Fibroblast of skin of right quadriceps (primary cell): ENCODE measurements around the gene KIF25.
"Not testable (repeated sequence)": the region's sequence is repeated elsewhere in the genome, so short reads cannot be mapped to it uniquely, and the experiment has no call there.

Experiments
- DNase-seq: peaks from one replicate; pipeline ENCODE4 v3.0.0-alpha.2; 2013

The KIF25 gene

DNA sequence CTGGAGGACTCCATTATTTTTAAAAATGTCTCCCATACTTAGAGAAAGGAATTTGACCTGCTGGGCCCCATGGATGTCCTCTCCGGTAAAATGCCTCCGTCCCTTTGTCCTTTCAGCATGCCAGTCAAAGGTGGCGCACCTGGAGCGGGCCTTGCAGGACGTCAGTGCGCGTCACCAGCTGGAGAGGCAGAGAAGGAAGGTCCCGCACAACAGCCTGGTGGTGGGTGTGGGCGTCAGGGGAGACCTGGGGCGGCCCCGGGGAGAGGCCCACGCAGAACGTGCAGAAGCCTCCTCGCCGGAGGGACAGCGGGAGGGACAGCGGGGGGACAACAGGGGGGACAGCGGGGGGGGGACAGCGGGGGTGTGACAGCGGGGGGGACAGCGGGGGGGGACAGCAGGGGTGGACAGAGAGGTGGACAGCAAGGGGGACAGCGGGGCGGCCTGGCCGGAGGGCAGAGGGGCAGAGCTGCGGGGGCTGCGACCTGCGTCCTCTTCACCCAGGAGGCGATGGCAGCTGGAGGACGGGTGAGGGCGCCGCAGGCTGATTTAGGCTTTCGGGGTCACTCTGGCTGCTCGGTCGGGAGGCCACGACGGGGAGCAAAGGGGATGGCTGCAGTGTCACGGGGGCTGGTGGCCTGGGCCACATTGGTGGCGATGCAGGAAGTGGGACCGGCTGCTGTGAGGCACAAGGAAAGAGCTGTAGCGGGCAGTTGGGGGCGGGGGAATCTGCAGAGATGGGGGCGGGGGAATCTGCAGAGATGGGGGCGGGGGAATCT, 859 bp upstream of the KIF25 start:
- DNase-seq: no peak

DNA sequence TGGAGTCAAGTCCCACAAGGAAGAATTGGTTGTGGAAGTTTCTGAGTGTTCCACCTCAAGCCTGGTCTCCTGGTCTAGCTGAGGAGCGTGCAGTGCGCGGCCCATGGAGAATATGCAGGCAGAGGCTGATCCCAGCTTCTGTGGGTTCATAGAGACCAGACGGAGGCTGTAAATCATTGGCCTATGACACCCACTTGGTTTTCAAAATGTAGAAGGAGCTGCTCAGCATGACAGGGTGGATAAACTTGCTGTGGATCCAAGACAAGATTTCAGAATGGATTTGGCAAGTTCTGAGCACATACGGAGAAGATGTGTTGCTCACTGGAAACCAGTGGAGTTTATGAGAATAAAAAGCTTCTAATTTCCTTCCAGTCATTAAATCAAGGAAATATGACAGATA, 744 bp downstream of the KIF25 start:
- peak; percentile 43 for DNase-seq

DNA sequence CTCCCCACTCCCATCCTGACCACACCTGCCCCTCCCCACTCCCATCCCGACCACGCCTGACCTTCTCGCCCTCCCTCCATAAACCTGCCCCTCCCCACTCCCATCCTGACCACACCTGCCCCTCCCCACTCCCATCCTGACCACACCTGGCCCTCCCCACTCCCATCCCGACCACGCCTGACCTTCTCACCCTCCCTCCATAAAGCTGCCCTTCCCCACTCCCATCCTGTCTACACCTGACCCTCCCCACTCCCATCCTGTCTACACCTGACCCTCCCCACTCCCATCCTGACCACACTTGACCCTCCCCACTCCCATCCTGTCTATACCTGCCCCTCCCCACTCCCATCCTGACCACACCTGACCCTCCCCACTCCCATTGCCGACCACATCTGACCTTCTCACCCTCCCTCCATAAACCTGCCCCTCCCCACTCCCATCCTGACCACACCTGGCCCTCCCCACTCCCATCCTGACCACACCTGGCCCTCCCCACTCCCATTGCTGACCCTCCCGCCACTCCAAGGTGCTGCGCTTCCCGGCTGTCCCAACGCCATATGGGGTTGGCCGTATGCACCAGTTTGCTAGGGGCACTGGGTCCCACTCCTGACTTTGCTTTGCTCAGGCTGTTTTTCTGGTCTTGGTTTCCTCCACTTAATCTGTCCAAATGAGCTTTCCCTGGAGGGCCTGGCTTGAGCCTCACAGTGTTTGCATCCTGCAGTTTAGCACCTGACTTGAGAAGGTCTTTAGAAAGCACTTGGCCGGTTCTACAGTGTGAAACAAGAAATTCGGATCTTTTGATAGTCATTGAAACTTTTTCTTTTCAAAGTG, 2.9 kb downstream of the KIF25 start:
- no peak for DNase-seq

DNA sequence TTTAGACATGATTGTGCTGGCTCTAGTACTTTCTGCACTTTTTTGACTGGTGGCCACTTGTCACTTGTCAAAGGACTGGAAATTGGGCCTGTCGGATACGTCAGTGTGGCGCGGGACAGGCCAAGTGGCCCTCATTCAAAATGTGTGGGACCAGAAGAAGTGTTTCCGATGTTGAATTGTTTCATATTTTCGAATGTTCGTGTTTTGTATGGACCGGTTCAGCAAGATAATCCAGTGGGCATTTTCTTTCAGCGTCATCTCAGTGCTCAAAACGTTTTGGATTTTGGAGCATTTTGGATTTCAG, 3.5 kb downstream of the KIF25 start:
- no peak for DNase-seq

DNA sequence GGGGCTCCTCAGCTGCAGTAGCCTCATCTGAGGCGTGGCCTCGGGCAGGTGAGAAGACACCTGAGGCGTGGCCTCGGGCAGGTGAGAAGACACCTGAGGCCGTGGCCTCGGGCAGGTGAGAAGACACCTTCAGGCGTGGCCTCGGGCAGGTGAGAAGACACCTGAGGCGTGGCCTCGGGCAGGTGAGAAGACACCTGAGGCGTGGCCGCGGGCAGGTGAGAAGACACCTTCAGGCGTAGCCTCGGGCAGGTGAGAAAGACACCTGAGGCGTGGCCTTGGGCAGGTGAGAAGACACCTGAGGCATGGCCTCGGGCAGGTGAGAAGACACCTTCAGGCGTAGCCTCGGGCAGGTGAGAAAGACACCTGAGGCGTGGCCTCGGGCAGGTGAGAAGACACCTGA, 4.0 kb downstream of the KIF25 start:
- DNase-seq: not testable (repeated sequence)

DNA sequence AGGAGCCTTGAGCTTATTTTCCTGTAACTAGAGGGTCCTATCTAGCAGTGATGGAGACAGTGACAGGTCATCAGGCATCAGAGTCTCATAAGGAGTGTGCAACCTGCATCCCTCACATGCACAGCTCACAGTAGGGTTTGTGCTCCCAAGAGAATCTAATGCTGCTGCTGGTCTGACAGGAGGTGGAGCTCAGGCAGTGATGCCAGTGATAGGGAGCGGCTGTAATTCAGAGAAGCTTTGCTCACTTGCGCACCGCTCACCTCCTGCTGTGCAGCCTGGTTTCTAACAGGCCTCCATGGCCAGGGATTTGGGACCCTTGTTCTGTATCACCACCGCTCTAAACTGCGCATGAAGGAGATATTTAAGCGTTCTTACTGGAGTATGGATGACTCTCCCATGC, 5.3 kb downstream of the KIF25 start:
- DNase-seq: no peak

DNA sequence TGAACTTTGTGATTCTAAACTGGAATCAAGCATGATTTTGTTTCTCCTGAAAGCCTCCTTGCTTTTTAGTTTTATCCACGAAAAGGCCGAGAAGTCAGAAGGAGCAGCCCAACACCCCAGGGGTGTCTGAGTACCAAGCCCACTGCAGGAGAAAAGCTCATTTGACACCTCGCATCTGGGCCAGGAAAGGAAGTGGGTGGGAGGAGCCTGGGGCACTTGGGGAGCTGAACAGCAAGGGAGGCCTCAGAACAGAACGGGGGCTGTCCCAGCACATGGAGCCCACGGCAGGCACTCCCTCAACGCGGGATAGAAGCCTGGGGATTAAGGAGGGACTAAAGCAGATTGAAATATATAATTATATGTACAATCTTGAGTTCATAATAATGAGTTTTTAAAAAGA, 6.6 kb downstream of the KIF25 start:
- no peak for DNase-seq

DNA sequence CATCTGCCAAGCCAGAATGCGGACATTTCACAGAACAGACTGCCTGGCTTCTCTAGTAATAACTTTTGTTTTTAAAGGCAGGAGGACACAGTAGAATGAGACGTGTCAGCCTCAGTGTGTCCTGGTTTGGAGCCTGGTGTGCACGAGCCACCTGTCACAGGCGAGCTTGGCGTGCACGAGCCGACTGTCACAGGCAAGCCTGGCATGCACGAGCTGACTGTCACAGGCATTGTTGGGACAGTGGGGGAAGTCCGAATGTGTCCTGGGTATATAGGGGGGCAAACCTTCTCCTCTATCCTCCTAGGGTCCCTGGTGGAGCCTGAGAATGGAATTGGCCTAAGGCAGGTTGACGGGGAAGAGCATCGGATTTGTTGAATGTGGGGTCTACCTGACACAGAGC, 7.5 kb downstream of the KIF25 start:
- no peak for DNase-seq

DNA sequence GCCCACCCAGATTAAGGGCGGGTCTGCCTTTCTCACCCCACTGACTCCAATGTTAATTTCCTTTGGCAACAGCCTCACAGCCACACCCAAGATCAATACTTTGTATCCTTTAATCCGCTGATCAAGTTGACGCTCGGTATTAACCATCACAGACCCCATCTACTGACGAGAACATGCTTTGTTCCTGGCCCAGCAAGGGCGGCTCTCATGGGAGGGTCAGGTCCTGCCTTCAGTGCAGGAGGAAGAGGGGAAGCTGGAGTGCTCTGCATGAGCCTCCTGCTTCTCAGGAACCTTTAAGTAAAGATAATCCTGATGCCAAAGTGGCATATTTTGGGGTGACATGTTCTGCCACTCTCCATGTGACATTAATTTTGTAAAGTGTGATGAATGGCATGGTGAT, 8.3 kb downstream of the KIF25 start:
- DNase-seq: no peak

DNA sequence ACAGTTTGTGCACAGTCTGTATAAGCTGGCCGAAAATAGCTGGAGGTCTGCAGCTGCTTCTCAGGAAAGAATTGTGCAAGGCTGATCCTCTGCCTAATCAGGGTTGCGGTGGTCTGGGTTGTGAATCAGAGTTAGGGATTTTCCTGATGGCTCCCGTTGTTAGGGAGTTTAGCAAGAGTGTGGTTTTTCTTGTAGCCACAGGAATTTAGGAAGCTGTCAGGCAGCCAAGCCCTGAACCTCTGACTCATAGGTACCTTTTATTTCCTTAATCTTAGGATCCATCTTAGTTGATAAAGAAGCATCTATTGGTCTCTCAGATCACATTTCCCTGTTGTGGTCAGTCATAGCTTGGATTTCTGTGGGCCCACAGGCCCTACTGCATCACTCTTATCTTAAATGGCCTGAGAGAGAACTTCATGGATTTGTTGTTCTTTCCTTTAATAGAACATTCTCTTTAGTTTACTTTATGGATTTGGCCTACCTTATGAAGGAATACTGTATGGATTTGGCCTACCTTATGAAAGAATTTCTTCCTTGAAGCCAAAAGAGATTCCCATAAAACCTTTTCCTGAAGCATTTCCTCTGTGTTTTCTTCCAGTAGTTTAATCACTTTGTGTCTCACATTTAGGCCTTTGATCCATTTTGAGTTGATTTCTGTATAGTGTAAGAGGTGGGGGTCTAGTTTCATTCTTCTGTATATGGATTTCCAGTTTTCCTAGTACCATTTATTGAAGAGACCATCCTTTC, 10.3 kb downstream of the KIF25 start:
- peak; percentile 99 for DNase-seq

DNA sequence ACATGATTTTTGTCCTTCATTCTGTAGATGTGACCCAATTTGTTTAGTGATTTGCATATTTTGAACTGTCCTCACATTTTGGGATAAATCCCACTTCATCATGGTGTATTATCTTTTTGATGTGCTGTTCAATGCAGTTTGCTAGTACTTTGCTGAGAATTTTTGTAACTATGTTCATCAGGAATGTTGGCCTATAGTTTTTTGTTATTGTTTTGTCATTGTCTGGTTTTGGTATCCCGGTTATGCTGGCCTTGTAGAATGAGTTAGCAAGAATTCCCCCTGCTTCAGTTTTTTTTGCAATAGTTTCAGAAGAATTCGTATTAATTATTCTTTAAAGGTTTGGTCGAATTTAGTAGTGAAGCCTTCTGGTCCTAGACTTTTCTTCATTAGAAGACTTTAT, 11.9 kb downstream of the KIF25 start:
- no peak for DNase-seq

DNA sequence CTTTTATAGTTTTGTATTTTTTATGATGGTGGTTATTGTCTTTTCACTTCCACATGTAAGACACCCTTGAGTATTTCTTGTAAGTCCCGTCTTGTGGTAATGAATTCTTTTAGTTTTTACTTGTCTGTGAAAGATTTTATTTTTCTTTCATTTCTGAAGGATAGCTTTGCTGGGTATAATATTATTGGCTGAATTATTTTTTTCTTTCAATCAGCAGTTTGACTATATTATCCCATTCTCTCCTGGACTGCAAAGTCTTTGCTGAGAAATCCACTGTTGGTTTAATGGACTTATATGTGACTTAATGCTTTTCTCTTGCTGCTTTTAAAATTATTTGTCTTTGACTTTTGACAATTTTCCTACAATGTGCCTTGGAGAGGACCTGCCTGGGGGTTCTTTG, 13.8 kb downstream of the KIF25 start:
- DNase-seq: no peak

DNA sequence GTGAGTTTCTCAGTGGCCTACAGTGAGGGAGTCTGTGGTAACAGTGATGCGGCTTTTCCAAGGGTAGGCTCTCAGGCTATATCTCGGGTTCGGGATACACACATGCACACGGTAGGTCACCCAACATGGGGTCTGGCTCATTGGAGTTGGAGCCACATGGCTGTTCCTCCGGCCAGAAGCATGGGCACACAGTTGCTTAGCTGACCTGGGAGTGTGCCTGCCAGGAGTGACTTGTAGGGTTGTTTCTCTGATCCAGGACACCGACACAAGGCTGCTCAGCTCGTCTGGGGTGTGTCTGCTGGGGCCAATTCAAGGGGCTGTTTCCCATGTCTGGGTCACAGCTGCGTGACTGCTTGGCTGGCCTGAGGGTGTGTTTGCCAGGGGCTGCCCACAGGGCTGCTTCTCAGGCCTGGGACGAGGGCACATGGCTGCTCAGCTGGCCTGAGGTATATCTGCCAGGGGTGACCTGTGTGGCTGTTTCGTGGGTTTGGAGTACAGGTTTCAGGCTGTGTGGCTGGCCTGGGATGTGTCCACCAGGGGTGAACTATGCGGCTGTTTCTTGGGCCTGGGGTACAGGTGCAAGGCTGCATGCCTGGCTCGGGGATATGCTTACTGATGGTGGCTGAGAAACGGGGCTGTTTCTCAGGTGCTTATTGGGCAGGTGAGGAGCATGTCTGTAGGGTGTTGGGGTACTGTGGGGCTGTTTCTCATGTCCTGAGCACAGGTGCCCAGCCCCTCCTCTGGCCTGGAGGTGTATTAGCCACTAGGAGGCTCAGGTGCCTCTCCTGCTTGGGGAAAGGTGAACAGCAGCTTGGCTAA, 15.2 kb downstream of the KIF25 start:
- DNase-seq: no peak

DNA sequence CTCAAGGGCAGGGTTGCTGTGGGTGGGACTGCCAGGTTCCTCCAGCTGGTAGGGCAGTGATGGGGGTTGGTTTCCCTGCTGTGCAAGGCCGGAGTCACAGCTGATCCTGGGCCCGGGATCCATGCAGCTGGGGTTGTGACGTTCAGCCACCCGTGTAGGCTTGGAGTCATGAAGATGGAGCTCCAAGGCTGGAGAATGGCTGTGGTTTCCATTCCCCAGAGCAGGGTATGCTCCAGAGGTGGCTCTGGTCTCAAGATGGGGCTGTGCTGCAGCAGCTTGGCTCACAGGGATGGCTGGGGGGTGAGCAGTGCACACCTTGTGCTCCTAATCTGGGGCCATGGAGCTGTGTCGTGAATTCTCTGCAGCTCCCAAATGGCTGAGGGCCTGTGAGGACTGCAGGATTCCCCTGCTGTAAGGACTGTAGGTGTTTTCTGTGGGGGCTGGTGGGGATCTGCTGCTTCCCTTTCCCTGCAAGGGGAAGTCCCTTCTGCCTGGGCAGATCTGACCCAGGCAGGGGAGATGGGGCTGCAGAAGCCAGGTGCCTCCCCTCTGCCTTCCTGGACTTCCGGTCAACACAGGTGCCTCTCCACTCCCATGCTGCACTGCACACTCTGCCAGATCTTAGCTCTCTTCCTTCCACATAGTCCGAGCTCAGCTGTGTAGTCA, 15.9 kb downstream of the KIF25 start:
- no peak for DNase-seq

DNA sequence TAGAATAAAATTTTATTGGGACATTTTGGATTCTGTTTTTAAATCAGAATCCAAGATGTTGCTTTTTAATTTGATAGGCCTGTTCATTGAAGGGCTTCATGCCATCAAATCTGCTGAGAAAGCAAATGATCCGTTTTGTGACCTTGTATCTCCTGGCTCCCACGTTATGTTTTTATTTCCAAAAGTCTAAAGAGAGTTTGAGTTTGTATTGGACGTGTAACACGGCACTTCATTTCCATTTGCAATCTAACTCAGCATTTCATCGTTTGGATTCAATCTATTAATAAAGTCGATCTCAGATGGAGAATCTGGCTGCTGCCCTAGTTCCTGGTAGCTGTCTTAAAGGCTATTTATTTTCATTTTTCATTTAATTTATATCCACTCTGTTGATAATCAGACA, 17.0 kb downstream of the KIF25 start:
- DNase-seq: no peak

DNA sequence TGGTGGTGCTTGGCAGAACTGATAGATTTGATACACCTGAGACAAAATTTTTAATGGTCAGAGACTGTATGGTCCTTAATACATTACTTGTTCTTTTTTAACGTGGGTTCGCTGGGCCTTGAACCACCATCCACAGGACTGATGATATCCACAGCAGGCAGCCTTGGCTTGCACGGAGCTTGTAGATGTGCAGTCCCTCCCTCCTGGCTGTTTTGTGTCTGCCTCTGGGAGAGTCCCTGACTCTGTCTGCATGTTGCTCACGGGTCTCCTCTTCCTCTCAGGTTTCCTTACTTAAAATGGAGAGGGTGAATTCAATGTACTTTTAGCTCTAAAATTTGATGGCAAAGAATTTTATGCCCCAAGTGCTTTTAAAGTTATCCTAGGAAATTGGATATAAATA, 17.5 kb downstream of the KIF25 start:
- no peak for DNase-seq

DNA sequence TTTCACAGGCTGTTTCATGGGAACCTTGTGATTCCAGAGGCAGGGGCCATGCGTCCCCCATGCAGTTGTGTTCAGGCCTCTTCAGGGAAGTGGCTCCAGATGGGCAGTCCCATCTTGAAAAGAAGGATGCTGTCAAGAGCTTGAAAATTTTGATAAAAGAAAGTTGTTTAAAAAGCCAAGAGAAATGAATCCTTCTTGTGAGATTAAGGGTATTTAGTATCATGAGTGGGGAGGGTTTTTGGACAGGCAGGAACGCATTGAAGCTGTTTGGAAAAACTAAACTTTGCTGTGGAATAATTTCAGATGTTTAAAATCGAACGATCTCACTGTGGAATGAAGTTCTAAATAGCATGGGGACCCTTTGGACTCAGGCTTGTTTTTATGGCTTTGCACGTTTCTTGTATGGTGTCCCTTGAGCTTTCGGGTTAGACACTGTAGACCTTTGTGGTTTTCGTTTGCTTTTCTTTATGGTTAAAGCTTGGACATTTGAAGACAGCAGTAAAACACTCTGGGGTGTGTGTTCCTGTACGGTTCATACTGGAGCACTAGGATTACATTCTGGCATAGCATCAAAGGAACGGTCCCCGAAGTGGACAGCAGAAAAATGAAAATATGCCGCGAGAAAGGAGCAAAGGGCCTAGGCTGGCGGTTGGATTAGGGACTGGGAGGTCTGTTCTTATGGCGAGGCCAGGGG, 18.2 kb downstream of the KIF25 start:
- DNase-seq: peak; percentile 26

DNA sequence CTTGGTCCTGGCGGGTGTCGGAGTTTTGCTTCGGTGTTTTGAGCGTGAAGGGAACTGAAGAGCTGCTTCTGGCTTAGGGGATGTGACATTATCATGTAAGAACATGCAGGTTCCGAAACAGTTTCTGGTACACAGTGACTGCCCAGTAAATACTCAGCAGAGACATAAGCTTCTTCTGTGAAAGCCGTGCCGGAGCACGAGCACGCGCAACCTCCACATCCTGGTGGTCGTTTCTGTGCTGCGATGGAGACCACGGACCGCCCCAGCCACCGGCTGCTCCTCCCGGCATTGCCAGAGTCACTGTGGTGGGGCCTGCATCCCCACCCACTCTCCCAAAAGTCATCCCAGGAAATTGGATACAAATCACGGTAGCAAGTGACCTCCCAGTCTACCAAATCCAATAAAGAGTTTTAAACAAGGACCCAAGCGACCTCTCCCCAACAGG, 18.7 kb downstream of the KIF25 start:
- no peak for DNase-seq

DNA sequence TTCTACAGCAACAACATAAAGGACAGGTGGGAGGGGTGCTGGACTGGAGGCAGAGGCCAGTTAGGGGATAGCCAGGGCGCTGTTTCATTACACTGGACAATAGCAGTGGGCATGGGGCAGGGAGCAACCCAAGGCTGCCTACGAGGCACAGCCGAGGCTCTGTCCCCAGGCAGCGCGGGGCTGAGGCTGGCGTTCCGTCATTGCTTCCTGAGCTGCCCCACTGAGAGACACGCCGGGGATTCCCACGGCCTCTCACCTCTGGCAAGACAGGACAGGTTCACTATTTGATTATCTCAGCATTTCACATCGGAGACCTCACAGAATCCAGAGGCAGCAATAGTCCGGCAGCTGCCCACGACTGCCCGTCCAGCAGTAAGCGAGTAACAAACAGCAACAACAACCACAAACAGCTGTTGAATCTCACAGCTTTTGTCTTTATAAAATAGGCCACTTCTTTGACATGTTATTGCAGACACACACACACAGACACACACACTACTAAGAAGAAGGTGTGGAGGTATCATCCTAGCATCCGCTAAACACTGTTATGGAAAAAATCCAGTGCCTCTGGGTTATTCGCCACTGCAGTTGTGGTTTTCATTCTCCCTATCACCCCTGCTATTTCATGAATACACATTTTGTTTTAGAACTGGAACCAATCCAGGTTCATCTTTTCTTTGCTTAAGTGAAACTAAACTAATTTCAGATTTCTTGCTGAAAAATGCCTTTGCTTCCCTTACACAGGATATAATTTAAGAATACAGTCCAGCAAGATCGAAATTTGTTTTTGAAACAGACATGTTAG, 19.5 kb downstream of the KIF25 start:
- DNase-seq: no peak

DNA sequence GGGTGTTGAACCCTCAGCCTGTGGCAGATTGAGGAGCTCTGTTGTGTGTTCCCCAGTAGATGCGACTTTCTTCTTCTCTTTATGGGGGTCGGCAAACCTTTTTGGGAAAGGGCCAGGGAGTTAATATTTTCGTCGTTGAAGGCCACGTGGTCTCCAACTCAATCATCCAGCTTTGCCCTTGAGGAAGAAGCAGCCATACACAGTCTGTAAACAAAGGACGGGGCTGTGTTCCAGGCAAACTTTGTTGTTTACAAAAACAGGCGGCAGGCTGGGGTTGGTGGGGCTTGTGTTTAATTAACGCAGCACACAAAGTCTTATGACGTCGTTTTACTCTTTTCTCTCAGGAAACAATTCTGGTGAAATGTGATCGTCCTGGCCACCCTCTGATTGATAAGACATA, 20.2 kb downstream of the KIF25 start:
- DNase-seq: no peak

DNA sequence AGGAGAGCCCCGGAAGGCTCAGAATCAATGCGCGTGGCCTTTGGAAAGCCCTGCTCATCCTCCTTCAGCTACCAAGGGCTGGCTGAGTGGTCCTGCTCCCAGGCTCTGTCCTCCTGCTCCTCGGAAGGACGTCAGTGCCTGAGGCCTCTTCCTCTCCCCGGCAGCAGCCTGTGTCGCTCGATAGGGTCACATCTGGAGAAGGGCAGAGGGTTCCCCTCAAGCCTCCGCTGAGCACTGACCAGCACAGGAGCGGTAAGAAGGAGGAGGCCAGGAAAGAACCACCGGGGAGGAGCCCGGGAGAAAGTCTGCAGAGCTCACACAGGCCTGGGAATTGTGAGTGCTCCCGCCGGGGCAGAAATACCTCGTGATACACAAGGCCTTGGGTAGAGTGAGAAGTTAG, 21.2 kb downstream of the KIF25 start:
- DNase-seq: no peak
